HEK293 (cell line): ENCODE data around the gene PEPD.

Experiments used
- CTCF ChIA-PET: fragments of 350-600 bp; formaldehyde crosslinking; extraction: SDS; loops from one replicate; lab custom pipeline; 2021; ENCODE audit warnings: antibody characterized with exemption; lab: Yijun Ruan, JAX
- POLR2A ChIA-PET: fragments of 300-600 bp; formaldehyde crosslinking; extraction: SDS; loops from one replicate; lab custom pipeline; 2020; ENCODE audit warnings: antibody characterized with exemption, inconsistent platforms; lab: Yijun Ruan, JAX
- H3K27ac ChIP-seq: fragments of 200-500 bp; sonication (Bioruptor generic); 2 replicates; pipeline ENCODE4 v1.5.1; 2014; ENCODE audit warnings: low read depth, low read length, control low read depth, inconsistent platforms; ENCODE audit errors: extremely low read depth
- H3K36me3 ChIP-seq, 2 experiments: fragments of 200-500 bp in 1 of 2; sonication (Bioruptor generic) in 1 of 2; 1 replicate in 1 of 2; 2 replicates in 1 of 2; pipeline ENCODE4 v1.5.1; 2014 to 2017; ENCODE audit warnings: inconsistent platforms in 2 of 2, low read length in 2 of 2; ENCODE audit not compliant: control insufficient read depth in 2 of 2, insufficient read depth in 1 of 2
- H3K4me1 ChIP-seq: fragments of 200-500 bp; sonication (Bioruptor generic); 2 replicates; pipeline ENCODE4 v1.5.1; 2014; ENCODE audit warnings: mild to moderate bottlenecking, low read length, inconsistent platforms; ENCODE audit not compliant: control insufficient read depth, insufficient read depth
- H3K4me3 ChIP-seq: 2 replicates; pipeline ENCODE4 v1.5.1; 2011; ENCODE audit warnings: low read depth, mild to moderate bottlenecking, control low read depth, low read length, moderate library complexity
- H3K9me3 ChIP-seq: fragments of 200-500 bp; sonication (Bioruptor generic); 2 replicates; pipeline ENCODE4 v1.5.1; 2014; ENCODE audit warnings: low read depth, low read length, inconsistent platforms; ENCODE audit not compliant: control insufficient read depth, insufficient read depth
- EGR2 ChIP-seq: fragments of 450-650 bp; formaldehyde crosslinking; IDR thresholded peaks from 2 replicates; pipeline ENCODE4 v1.5.1; 2016; ENCODE audit warnings: low read depth, missing biosample characterization, missing genetic modification characterization
- FEZF1 ChIP-seq: fragments of 450-650 bp; formaldehyde crosslinking; IDR thresholded peaks from 2 replicates; pipeline ENCODE4 v1.5.1; 2016; ENCODE audit warnings: missing biosample characterization, missing genetic modification characterization
- GFI1B ChIP-seq: fragments of 450-650 bp; formaldehyde crosslinking; IDR thresholded peaks from 2 replicates; pipeline ENCODE4 v1.5.1; 2016; ENCODE audit warnings: missing biosample characterization, missing genetic modification characterization
- KLF1 ChIP-seq: fragments of 450-650 bp; formaldehyde crosslinking; IDR thresholded peaks from 2 replicates; pipeline ENCODE4 v1.5.1; 2016; ENCODE audit warnings: missing biosample characterization, missing genetic modification characterization
- KLF17 ChIP-seq: fragments of 450-650 bp; formaldehyde crosslinking; IDR thresholded peaks from 2 replicates; pipeline ENCODE4 v1.5.1; 2016; ENCODE audit warnings: missing biosample characterization, missing genetic modification characterization
- SP7 ChIP-seq: fragments of 450-650 bp; formaldehyde crosslinking; IDR thresholded peaks from 2 replicates; pipeline ENCODE4 v1.5.1; 2016; ENCODE audit warnings: missing biosample characterization, missing genetic modification characterization
- ZFHX2 ChIP-seq: fragments of 450-650 bp; formaldehyde crosslinking; conservative IDR thresholded peaks from 2 replicates; pipeline ENCODE4 v1.5.1; 2016; ENCODE audit warnings: missing biosample characterization, missing genetic modification characterization
- ZNF174 ChIP-seq: fragments of 450-650 bp; formaldehyde crosslinking; IDR thresholded peaks from 2 replicates; pipeline ENCODE4 v1.5.0; 2017; ENCODE audit warnings: missing biosample characterization, mild to moderate bottlenecking, missing genetic modification characterization
- ZNF221 ChIP-seq: fragments of 450-650 bp; formaldehyde crosslinking; IDR thresholded peaks from 2 replicates; pipeline ENCODE4 v1.5.1; 2017; ENCODE audit warnings: missing biosample characterization, missing genetic modification characterization, borderline replicate concordance
- ZNF23 ChIP-seq: fragments of 450-650 bp; formaldehyde crosslinking; IDR thresholded peaks from 2 replicates; pipeline ENCODE4 v1.5.1; 2016; ENCODE audit warnings: missing biosample characterization, missing genetic modification characterization, borderline replicate concordance
- ZNF341 ChIP-seq: fragments of 450-650 bp; formaldehyde crosslinking; IDR thresholded peaks from 2 replicates; pipeline ENCODE4; 2016; ENCODE audit warnings: low read depth, missing biosample characterization, missing genetic modification characterization
- ZNF518A ChIP-seq: fragments of 450-650 bp; formaldehyde crosslinking; conservative IDR thresholded peaks from 2 replicates; pipeline ENCODE4 v1.5.1; 2016; ENCODE audit warnings: low read depth, missing biosample characterization, missing genetic modification characterization
- ZNF521 ChIP-seq: fragments of 450-650 bp; formaldehyde crosslinking; IDR thresholded peaks from 2 replicates; pipeline ENCODE4 v1.5.1; 2017; ENCODE audit warnings: missing biosample characterization, mild to moderate bottlenecking, missing genetic modification characterization
- ZNF600 ChIP-seq: fragments of 450-650 bp; formaldehyde crosslinking; IDR thresholded peaks from 2 replicates; pipeline ENCODE4 v1.5.1; 2016; ENCODE audit warnings: missing biosample characterization, missing genetic modification characterization
- ZNF629 ChIP-seq: fragments of 450-650 bp; formaldehyde crosslinking; IDR thresholded peaks from 2 replicates; pipeline ENCODE4 v1.5.1; 2017; ENCODE audit warnings: missing biosample characterization, missing genetic modification characterization
- ZNF664 ChIP-seq: fragments of 450-650 bp; formaldehyde crosslinking; IDR thresholded peaks from 2 replicates; pipeline ENCODE4 v1.5.1; 2016; ENCODE audit warnings: missing biosample characterization, missing genetic modification characterization
- ZNF692 ChIP-seq: fragments of 450-650 bp; formaldehyde crosslinking; IDR thresholded peaks from 2 replicates; pipeline ENCODE4 v1.5.1; 2016; ENCODE audit warnings: missing biosample characterization, missing genetic modification characterization
- ZNF704 ChIP-seq: fragments of 450-650 bp; formaldehyde crosslinking; IDR thresholded peaks from 2 replicates; pipeline ENCODE4 v1.5.1; 2016; ENCODE audit warnings: missing biosample characterization, missing genetic modification characterization
- ZNF76 ChIP-seq: fragments of 450-650 bp; formaldehyde crosslinking; IDR thresholded peaks from 2 replicates; pipeline ENCODE4; 2016; ENCODE audit warnings: low read depth, missing biosample characterization, missing genetic modification characterization, borderline replicate concordance
- ZNF768 ChIP-seq: fragments of 450-650 bp; formaldehyde crosslinking; IDR thresholded peaks from 2 replicates; pipeline ENCODE4 v1.5.1; 2018; ENCODE audit warnings: missing biosample characterization, mild to moderate bottlenecking, missing genetic modification characterization
- ZNF843 ChIP-seq: fragments of 450-650 bp; formaldehyde crosslinking; IDR thresholded peaks from 2 replicates; pipeline ENCODE4 v1.5.1; 2016; ENCODE audit warnings: missing biosample characterization, missing genetic modification characterization

PEPD gene

GRCh38 chr19:33407716-33408115, 113.9 kb downstream of the PEPD start:
- H3K36me3 ChIP-seq: no peaks in the 10 kb centered on the region
- H3K9me3 ChIP-seq: no peaks in the 10 kb centered on the region
- ChIA-PET POLR2A (interaction anchor here (1.0 to 2.3 kb wide), 2 partner anchors 10 to 34 kb away, joined by 3 to 7 read pairs; partner anchors contain the start of gene CEBPG), CTCF (interaction anchor here (0.6 to 16.3 kb wide), 14 partner anchors 9 to 364 kb away, joined by 3 to 292 read pairs (median 5); partner anchors contain the start of gene CEBPA)
- H3K4me3 ChIP-seq: no peak overlapping the region
- H3K27ac ChIP-seq: no peak overlapping the region
- TF ChIP-seq ZFHX2 (tag by site-specific recombination) (peak; percentile 92), ZNF174 (tag by site-specific recombination) (no peak), ZNF23 (tag by site-specific recombination) (no peak), KLF1 (tag by site-specific recombination) (peak; percentile 41; the same call in 1 of the 2 replicates), EGR2 (tag by site-specific recombination) (peak; percentile 88), ZNF221 (tag by site-specific recombination) (no peak)
- no peaks in the 10 kb centered on the region for H3K4me1 ChIP-seq

- H3K4me1 ChIP-seq: no peaks in the 10 kb centered on the region
- no peak overlapping the region for H3K4me3 ChIP-seq
- TF ChIP-seq FEZF1 (tag by site-specific recombination): no peak
- TF ChIP-seq ZNF629 (tag by site-specific recombination): no peak; the same call in 1 of the 2 replicates
- no peak for TF ChIP-seq ZNF341 (tag by site-specific recombination)
- TF ChIP-seq SP7: no peak
- TF ChIP-seq ZNF518A (tag by site-specific recombination): no peak
- TF ChIP-seq ZNF768 (tag by site-specific recombination): no peak
- ChIA-PET CTCF (interaction anchor here (0.5 to 16.3 kb wide), 45 partner anchors 9 to 576 kb away, joined by 3 to 292 read pairs (median 5); partner anchors contain the start of gene CEBPA), POLR2A (interaction anchor here (0.9 to 2.3 kb wide), 3 partner anchors 34 to 176 kb away, joined by 3 to 7 read pairs (median 4); partner anchors contain the start of genes CEBPA and CEBPG)
- H3K27ac ChIP-seq: no peak overlapping the region
- H3K36me3 ChIP-seq: no peaks in the 10 kb centered on the region
- no peaks in the 10 kb centered on the region for H3K9me3 ChIP-seq
Measured at GRCh38 chr19:33407140-33407551, 114.4 kb downstream of the PEPD start.

GRCh38 chr19:33406521-33407139, 115.0 kb downstream of the PEPD start:
- Histone ChIP-seq H3K9me3 (no peaks in the 10 kb centered on the region), H3K4me1 (no peaks in the 10 kb centered on the region), H3K27ac (no peak overlapping the region), H3K4me3 (no peak overlapping the region), H3K36me3 (no peaks in the 10 kb centered on the region)
- ChIA-PET CTCF (interaction anchor here (0.5 to 16.3 kb wide), 60 partner anchors 9 to 1274 kb away, joined by 3 to 292 read pairs (median 4); partner anchors contain the start of gene CEBPA), POLR2A (interaction anchor here (0.5 to 2.3 kb wide), 4 partner anchors 14 to 175 kb away, joined by 3 to 7 read pairs (median 4); partner anchors contain the start of genes CEBPA and CEBPG)
- peak; percentile 71; the same call in 1 of the 2 replicates for TF ChIP-seq ZNF843 (tag by site-specific recombination)
- TF ChIP-seq EGR2 (tag by site-specific recombination): 0 out of 2 replicates have a peak, but pooled peaks have one; percentile 15
- TF ChIP-seq ZNF600 (tag by site-specific recombination): no peak
- TF ChIP-seq ZNF521 (tag by site-specific recombination): 0 out of 2 replicates have a peak, but pooled peaks have one; percentile 53
- peak; percentile 89 for TF ChIP-seq KLF17 (tag by site-specific recombination)
- TF ChIP-seq ZNF76 (tag by site-specific recombination): peak; percentile 40; the same call in 1 of the 2 replicates
- TF ChIP-seq ZNF664 (tag by site-specific recombination): no peak
- no peak for TF ChIP-seq GFI1B (tag by site-specific recombination)
- TF ChIP-seq ZNF704: no peak
- TF ChIP-seq ZNF692: peak; percentile 75
